ENCODE measurements around the gene SLC7A4. TPM values are rescaled to one million over a fixed set of nuclear protein-coding genes. Genes with fewer than 3 reads are reported as not detected.
"Not testable (repeated sequence)": the region's sequence is repeated elsewhere in the genome, so short reads cannot be mapped to it uniquely, and the experiment has no call there.

SLC7A4 gene
- total RNA-seq, 1 donor from 2014 or later, result 1.5 TPM

GRCh38 chr22:21076912-21077625, 44.7 kb upstream of the SLC7A4 start:
- H3K4me1 ChIP-seq, result no peaks in the 10 kb centered on the region
- intact Hi-C loops (cut with DNase I), result no loop called here
- ATAC-seq, result no peak
- H3K36me3 ChIP-seq, result no peaks in the 10 kb centered on the region
- DNase-seq, result no peak
- H3K27ac ChIP-seq, result no peak overlapping the region
- no peaks in the 10 kb centered on the region for H3K9me3 ChIP-seq
- no peaks in the 10 kb centered on the region for H3K27me3 ChIP-seq
- no peak overlapping the region for H3K4me3 ChIP-seq
- no peak for TF ChIP-seq CTCF (IDR thresholded peaks at IDR 0.05)

GRCh38 chr22:21075516-21076138, 43.3 kb upstream of the SLC7A4 start:
- H3K27ac ChIP-seq, result no peak overlapping the region
- no peaks in the 10 kb centered on the region for H3K36me3 ChIP-seq
- no peak for DNase-seq
- H3K4me3 ChIP-seq, result no peak overlapping the region
- intact Hi-C loops (cut with DNase I), result no loop called here
- TF ChIP-seq CTCF (IDR thresholded peaks at IDR 0.05), result no peak
- H3K9me3 ChIP-seq, result no peaks in the 10 kb centered on the region
- no peaks in the 10 kb centered on the region for H3K27me3 ChIP-seq
- no peaks in the 10 kb centered on the region for H3K4me1 ChIP-seq
- ATAC-seq, result no peak

GRCh38 chr22:21074102-21074715, 41.8 kb upstream of the SLC7A4 start:
- no peaks in the 10 kb centered on the region for H3K4me1 ChIP-seq
- no peak overlapping the region for H3K27ac ChIP-seq
- DNase-seq (no peak), ATAC-seq (peak; percentile 81)
- no peak for TF ChIP-seq CTCF (IDR thresholded peaks at IDR 0.05)
- H3K27me3 ChIP-seq, result no peaks in the 10 kb centered on the region
- intact Hi-C loops (cut with DNase I), result no loop called here
- H3K36me3 ChIP-seq, result no peaks in the 10 kb centered on the region
- no peak overlapping the region for H3K4me3 ChIP-seq
- H3K9me3 ChIP-seq, result no peaks in the 10 kb centered on the region

- no peak for ATAC-seq
- Histone ChIP-seq H3K27ac (no peak overlapping the region), H3K27me3 (no peaks in the 10 kb centered on the region), H3K4me1 (no peaks in the 10 kb centered on the region), H3K4me3 (no peak overlapping the region), H3K9me3 (no peaks in the 10 kb centered on the region), H3K36me3 (no peaks in the 10 kb centered on the region)
- intact Hi-C loops (cut with DNase I), result no loop called here
- TF ChIP-seq CTCF (IDR thresholded peaks at IDR 0.05), result no peak
- no peak for DNase-seq
Observed at GRCh38 chr22:21073482-21073881, 41.1 kb upstream of the SLC7A4 start.

- H3K27me3 ChIP-seq, result no peaks in the 10 kb centered on the region
- intact Hi-C loops (cut with DNase I), result no loop called here
- ATAC-seq (no peak), DNase-seq (no peak)
- no peaks in the 10 kb centered on the region for H3K9me3 ChIP-seq
- no peak overlapping the region for H3K4me3 ChIP-seq
- no peak overlapping the region for H3K27ac ChIP-seq
- no peak for TF ChIP-seq CTCF (IDR thresholded peaks at IDR 0.05)
- H3K4me1 ChIP-seq, result no peaks in the 10 kb centered on the region
- H3K36me3 ChIP-seq, result no peaks in the 10 kb centered on the region
Observed at GRCh38 chr22:21073023-21073422, 40.7 kb upstream of the SLC7A4 start.

GRCh38 chr22:21071796-21072195, 39.4 kb upstream of the SLC7A4 start:
- H3K4me3 ChIP-seq; intact Hi-C loops (cut with DNase I); ATAC-seq; H3K27ac ChIP-seq; H3K27me3 ChIP-seq; H3K9me3 ChIP-seq; H3K36me3 ChIP-seq; DNase-seq; H3K4me1 ChIP-seq: not testable (repeated sequence)
